TTC549 (cell line): ENCODE measurements around the gene MORC2.

Source experiments
- FAIRE-seq: peaks from 2 replicates; lab custom pipeline; 2012; peaks lifted over from hg19 to GRCh38; lab: Jason Lieb, UNC

The MORC2 gene

DNA sequence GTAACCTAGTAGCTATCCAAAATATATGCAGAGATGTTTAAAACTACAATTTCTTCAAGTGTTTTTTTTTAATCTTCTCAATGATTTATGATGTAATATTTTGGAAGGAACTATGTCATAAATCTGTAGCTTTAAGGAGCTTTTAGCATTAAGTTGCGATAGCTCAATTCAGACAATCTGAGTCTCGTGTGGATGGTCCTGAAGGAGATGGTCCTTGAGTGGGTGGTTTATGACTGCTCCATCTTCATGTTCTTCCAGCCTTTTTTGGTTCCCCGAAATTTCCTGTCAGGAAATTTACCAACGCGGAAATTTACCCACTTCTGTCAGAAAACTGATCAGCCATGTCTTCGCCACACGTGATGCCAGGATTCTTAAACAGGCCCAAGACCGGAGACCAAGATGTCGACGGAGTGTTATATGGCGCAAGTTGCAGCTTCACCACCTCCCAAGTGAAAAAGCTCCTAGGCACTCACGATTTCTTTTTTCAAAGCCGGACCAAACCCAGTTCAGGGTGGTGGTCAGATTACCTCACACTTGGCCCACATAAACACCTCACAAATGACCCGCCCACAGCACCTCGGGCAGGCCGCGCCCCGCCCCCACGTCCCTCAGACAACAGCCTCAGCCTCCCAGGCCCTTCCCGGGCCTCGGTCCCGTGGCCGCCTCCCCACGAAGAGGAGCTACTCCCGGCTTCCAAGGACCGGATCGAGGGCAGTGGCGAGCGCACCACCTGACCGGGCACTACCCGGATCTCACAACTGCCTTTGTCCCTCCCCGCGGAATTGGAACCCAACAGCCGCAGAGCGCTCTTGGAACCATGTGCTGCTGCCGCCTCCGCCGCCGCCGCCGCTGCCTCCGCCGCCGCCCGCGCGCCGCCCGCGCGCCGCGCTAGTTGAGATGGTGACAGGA, at the start of gene MORC2:
Gene MORC2 (minus strand): TSS at position 760 of the 909 bp plus-strand sequence. CDS start 885 bp downstream, outside the sequence.
- no peak for FAIRE-seq

DNA sequence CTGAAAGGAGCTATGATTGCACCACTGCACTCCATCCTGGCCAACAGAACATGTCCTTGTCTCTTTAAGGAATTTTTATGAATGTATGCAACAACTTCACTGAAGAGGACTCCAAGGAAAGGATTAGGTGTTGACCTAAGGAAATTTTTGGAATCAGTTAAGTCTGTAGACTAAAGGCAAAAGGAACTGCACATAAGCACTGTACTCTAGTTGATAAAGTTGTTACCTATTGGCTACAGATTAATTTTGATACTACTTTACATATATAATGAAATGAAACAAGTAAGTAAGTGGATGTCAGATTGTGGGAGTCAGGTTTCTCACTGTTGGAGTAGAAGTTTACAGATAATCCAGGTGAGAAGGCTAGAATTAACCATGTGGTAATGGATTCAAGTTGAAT, 37.0 kb upstream of the MORC2 start:
- FAIRE-seq, result no peak

DNA sequence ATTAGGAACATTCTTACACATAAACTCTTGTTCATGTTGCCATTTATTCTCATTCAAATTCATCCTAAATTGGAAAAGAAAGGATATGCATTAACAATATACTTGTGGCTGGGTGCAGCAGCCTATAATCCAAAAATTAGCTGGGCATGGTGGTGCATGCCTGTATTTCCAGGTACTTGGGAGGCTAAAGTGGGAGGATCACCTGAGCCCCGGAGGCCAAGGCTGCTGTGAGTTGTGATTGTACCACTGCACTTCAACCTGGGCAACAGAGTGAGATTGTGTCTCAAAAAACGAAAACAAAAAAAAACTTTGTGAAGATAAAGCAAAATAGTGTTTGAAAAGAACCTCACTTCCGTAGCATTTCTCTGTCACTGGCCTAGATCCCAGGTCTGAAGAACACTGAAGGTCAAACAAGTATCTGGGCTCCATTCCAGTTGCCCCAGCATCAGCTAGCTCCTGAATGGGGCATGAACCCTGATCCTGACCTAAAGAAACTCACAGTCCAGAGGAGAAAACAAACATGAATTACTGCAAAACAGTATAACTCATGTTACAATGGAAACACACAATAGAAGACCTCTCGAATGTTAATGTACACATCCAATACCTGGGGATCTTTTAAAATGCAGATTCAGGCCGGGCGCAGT, 32.7 kb upstream of the MORC2 start:
- FAIRE-seq, result no peak

DNA sequence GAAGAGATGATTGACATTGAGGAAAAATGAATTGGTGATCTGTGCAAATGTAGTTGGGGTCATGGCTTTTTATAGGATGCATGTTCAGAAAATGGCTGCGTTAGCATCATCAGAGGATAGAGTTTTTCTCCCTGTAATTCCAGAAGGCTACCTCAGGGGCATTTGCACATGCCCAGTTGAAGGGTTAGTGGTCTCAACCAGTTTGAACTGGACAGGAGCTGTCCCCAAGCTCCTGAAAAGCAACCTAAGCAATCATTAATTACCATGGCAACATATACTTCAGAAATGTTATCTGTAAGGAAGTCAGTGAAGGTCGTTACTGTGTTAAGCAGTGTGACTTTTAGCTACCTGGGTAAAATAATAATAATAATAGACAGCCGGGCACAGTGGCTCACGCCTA, 29.8 kb upstream of the MORC2 start:
- no peak for FAIRE-seq

DNA sequence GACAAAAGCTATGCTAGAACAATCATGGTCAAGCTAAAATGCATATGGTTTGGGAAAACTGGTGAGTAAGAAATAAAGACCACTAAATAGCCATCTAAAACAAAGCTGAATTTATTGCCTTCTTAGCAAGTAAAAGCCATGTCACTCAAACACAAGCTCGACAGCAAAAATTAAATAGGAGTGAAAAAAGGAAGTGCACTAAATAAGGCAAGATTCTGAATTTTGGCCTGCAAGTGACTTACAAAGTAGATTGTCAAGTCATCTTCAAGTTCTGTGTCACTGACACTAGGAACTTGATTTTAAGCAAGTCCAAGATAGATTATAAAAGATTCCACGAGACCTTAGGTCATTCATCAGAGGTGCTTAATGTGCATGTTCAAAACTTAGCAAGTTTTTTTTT, 27.9 kb upstream of the MORC2 start:
- FAIRE-seq, result no peak

DNA sequence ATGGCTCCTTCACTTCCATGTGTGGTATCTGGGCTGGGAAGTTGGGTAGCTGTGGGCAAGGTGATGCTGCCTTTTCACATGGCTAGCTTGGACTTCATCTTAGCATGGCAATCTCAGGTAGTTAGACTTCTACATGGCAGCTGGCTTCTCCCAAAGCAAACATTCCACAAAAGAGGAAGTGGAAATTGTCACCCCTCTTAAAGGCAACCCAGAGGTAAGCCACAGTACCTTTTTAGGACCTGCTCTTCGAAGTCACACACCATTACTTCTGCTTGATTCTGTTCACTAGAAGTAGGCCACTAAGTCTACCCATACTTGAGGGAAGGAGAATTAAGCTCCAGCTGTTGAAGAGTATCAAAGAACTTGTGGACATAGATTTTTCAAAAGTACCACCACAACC, 26.4 kb upstream of the MORC2 start:
- FAIRE-seq, result no peak

DNA sequence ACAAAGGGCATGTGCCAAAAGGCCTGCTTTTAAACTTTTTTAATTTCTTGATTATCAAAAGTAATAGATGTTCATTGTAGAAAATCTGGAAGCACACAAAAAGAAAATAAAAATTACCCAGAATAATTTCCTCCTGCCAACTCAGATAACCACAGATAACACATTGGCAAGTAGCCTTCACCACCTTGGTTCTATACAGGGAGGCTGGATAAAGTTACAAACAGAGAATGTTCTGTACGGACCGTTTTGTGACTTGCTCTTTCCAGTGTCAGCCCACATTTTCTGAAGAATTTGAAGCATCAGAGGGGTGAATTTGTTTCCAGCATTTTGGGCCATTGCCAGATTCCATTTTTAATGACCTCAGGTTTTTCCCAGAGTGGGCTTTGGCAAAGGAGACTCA, 24.0 kb upstream of the MORC2 start:
- FAIRE-seq, result no peak

DNA sequence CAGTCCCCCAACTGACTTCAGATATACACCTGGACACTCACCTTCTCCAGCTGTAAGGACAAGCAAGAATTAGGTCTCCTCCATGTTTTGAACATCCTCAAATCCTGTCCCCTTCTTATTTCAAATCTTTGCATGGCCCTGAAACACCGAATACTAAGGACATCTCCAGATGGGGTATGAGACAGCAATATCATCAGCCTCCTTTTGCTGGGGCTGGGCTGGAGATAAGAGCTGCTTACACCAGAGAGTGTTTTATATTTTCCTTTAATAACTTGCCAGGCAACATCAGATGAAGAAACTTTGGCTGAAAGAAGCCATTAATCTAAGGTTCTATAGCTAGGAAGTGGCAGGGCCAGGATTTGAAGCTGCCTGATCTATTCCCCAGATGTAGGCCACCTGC, 22.1 kb upstream of the MORC2 start:
- no peak for FAIRE-seq

DNA sequence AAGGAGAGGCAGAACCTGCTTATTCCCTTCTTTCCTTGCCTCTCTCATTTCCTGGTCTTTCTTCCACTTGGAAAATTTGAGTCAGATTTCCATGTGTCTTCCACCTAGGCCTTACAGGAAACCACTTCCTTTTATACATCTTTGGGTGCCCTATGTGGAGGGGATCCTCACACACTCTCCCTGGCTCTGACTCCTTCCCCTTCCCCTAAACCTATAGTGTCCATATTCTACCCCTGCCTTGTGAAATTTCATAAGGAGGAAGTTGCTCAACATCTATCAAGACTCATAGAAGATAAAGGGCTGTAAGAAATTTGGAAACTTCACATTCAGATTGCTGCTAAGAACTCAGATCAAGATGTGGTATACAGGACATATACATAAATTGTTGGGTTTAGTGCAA, 20.9 kb upstream of the MORC2 start:
- no peak for FAIRE-seq

DNA sequence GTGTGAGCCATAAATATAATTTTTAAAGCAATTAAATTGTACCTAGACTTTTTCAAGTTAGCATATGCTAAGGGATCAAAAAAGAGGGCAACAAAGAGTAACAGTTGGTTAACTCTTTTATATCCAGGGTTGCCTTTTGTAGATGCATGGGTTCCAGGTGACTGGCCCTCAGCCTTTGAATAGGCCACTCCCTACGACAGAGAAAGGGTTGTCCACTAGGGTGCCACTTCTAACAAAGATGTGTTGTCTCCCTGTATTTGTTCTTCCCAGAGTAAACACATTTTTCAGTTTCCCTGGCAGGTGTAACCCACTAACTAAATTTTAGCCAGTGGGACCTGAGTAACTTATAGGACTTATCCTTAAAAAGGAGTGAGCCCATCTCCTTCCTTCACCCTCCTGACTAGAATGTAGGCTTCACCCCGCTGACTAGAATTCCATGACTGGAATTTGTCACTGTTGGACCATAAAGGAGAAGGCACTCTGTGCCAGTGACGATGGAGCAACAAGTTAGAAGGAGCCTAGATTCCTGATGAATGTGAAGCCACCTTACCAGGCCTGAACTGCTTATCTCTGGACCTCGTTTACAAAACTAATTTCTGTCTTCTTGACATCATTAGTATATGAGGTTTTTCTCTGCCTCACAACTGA, 17.1 kb upstream of the MORC2 start:
- no peak for FAIRE-seq

DNA sequence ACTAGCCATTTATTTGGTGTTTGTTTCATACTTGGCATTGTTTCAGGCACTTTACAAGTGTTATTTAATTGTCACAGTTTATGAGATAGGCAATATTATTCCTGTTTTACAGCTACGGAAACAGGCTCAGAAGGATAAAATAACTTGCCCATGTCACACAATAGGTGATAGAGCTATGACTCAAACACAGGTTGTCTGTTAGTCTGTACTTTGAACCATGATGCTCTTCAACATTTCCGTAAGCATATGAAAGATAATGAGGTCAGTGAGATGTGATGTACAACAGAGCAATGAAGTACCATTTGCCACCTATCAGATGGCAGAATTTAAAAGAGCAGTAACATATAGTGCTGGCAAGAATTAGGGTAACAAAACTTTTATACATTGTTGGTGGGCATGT, 15.7 kb upstream of the MORC2 start:
- FAIRE-seq, result no peak

DNA sequence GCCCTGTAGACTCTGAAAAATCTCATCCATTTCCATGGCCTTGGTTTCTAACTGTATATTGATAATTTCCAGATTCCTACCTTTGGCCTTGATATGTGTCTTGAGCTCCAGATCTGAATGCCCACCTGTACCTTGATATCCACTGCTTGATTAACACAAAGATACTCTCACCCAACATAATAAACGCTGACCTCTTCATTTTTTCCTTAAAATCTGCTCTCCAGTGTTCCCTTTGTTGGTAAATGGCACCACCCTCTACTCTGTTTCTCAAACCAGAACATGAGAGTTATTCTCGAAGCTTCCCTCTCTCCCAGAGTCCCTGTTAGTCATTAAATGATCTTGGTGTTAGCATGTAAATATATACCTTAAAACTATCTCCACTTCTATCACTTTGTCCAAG, 13.9 kb upstream of the MORC2 start:
- no peak for FAIRE-seq

DNA sequence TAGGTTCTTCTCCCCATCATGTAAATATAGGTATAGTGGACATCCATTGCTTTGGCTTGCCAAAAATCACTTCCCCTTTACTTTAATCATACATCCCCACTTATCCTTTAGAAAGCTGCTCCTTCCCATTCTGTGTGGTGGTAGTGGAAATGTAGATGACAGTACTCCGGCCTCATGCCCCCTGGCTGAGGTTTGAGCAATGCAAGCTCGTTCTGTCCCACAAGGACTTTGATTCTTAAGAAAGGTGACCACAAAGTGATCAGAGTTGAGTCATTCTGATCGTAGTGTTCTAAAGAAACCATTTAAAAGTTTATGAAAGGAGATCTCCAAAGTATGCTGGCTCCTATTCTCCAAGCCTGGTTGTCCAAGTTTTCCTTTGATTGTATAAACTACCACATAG, 11.4 kb upstream of the MORC2 start:
- FAIRE-seq, result no peak

DNA sequence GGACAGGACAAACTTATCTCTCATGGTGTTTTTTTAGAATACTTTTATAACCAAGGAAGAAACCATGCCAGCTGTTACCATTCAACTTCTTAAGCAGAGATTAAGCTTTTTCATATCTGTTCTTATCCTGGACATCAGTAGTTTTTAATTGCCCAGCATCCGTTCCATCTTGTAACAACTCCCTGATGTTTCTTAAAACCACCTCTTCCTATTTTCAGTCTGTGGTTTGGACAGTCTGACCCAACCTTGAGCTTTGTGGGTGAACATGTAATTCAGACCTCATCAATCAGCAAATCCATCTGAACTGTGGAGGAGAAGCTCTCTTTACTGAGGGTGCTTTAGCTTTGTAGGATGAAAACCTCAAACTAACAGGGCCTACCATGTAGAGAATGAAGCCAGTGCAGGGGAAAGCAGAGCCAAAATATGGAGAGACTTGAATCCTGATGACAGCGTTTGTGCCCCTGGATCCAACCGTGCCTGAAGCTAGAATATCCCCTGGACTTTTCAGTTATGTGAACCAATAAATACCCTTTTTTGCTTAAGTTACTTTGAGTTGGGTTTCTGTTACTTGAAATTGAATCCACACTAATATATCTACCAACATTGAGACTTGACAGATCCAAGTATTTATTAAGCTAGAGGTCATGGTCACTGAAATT, 9.9 kb upstream of the MORC2 start:
- FAIRE-seq, result no peak

DNA sequence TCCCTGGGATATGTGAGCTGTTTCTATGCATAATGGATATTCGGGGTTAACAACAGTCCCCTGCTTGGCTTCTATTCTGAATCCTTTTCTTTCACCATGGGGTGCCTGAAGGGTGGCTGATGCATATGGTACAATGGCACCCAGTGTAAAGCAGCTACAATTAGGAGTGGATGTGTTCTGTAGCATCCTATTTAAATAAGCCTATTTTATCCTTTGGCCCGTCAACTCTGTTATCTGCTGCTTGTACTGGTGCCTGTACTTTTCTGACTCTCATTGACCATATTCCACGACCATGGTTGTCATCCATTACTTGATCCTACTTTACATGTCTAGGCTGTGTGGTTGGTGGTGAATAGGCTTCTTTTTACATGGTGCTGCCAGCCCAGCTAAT, 1.8 kb upstream of the MORC2 start:
- FAIRE-seq, result no peak

DNA sequence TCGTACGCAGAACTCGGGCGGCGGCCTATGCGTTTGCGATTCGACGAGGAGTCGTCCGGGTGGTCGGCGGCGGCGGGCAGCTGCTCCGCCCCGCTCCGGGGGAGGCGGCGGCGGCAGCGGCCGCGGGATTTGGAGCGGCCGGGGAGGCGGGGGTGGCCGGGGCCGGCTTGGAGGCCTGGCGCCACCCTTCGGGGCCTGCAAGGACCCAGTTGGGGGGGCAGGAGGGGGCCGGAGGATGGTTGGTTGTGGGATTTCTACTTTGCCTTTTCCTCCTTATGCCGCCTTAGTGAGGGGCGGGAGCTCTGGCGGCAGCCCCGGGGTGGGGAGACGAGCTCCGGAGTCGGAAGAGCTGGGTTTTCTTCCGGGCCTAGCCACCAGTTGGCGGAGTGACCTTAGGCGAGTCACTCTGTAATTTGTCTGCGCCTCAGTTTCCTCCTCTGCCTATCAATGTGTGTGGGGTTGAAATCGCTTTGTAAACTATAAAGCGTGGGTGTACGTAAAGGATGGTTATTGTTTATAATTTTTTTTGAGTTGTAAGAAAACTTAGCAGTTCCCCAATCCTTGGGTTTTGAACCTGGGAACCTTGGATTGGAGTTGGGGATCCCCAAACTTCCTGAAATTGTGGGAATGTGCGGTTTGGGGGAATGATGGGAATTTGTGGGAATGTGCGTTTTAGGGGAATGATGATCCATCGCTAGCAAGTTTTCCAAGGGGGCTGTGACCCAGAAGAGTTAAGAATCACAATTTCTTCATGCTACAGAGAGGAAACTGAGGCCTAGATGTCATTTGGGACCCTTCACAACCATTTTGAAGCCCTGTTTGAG, 1.2 kb upstream of the MORC2 start:
- no peak for FAIRE-seq

DNA sequence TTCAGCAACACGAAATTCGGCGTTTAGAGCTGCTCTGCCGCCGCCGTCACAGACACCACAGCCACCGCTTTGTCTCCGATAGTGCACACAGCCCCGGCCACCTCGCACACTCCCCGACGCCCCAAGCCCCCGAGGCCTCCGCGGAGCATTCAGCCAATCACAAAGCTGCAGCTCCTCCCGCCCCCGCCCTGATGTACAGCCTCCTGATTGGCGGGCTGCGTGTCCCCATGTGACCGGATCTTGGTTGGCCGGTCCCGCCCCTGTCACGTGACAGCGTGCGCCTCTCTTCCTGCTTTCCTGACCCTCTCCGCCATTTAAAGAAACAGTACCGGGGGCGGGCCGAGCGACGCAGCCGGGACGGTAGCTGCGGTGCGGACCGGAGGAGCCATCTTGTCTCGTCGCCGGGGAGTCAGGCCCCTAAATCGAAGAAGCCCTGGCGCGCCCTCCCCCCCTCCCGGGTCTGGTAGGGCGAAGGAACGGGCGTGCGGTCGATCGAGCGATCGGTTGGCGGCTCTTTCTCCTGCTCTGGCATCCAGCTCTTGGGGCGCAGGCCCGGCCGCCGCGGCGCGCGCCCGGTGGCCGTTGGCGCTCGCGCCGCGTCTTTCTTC, 454 bp upstream of the MORC2 start, which contains the start of gene TUG1:
Gene TUG1 (plus strand): TSS at position 342 of the 608 bp plus-strand sequence.
- FAIRE-seq, result no peak

DNA sequence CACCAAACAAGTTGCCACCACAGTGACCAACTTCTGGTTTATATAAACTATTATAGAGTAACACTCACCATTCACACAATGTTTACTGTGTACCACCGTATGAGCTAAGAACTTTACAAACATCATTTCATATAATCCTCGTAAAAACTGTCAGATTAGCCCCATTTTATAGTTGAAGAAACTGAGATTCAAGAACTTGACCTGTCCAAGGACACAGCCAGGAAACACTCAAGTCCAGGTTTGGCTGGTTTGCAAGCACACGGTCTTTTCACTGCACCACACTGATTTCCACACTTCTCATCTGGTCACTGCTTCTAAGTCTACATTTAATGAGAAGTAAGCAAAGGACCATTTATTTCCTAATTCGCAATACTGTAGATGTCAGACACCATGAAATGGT, 3.7 kb downstream of the MORC2 start:
- no peak for FAIRE-seq

DNA sequence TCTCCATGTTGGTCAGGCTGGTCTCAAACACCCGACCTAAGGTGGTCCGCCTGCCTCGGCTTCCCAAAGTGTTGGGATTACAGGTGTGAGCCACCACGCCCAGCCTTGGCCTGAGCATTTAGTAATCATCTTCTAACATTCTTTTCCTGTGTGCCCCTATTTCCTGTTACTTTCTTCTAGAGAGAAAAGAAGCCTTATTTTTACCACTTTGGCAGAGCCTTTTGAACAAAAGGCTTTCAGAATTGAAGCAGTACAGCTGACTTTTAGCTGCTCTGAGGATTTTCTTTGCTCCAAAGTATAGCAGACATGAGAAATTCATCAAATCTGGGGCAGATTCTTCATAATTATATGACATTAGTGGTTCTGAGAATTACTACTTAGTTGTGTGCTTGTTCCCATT, 13.4 kb downstream of the MORC2 start:
- FAIRE-seq, result no peak

DNA sequence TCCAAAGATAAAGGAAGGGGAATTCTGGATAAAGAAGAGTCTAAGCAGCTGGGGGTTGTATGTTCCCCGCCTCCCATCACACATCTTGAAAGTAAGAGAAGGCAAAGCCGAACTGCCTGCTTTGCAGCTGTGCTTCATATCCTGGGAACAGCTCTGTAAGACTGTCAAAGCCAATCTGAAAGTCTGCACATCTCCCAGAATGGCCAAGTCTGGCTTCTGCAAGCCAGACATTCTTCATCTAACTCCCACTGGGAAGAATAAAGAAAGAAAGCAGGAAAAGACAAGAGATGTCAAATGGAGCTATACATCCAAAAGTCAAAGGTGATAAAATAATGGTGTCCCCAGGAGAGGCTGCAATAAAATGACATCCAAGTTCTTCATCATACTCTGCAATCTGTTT, 15.4 kb downstream of the MORC2 start:
- no peak for FAIRE-seq

DNA sequence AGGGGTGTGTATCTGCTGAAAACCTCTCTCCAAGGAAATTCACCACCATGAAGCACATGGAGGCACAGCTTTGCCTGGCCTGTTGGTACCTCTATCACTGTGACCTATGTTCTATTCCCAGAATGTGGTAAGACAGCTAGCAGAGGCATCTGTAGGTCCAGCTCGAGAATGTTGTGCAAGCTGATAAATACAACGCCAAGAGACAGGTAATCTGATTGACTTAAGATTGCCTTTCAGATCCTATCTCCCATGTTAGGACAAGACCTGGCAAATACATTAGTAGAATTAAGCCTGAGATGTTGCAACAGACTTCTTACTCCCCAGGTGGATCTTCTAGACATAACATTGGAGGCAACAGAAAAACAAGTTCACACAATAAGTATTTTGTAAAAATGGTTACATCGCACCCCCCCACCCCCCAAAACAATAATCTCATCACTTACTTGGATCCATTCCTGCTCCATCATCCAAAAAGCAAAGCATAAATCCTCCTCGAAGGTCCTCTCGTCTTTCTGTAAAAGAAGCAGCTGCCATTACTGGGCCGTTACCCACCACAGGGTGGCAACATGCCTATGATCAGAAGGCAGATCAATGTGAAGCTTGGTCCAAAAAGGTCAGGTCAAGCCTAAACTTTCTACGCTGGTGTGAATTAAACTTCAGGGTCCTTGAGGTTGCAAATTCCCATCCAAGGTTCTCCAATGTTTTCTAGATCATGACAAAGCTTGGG, 18.5 kb downstream of the MORC2 start:
- FAIRE-seq, result no peak
